GM21526 (cell line): Measurements from ENCODE around the gene GFER.
"Not testable (repeated sequence)": the region's sequence is repeated elsewhere in the genome, so short reads cannot be mapped to it uniquely, and the experiment has no call there.

Source experiments
- ATAC-seq: cut with Tn5 transposase; IDR thresholded peaks from one replicate; pipeline ENCODE4 v1.9.1; 2021; ENCODE audit warnings: moderate library complexity; ENCODE audit not compliant: unreplicated experiment, low FRiP score

The GFER gene

DNA sequence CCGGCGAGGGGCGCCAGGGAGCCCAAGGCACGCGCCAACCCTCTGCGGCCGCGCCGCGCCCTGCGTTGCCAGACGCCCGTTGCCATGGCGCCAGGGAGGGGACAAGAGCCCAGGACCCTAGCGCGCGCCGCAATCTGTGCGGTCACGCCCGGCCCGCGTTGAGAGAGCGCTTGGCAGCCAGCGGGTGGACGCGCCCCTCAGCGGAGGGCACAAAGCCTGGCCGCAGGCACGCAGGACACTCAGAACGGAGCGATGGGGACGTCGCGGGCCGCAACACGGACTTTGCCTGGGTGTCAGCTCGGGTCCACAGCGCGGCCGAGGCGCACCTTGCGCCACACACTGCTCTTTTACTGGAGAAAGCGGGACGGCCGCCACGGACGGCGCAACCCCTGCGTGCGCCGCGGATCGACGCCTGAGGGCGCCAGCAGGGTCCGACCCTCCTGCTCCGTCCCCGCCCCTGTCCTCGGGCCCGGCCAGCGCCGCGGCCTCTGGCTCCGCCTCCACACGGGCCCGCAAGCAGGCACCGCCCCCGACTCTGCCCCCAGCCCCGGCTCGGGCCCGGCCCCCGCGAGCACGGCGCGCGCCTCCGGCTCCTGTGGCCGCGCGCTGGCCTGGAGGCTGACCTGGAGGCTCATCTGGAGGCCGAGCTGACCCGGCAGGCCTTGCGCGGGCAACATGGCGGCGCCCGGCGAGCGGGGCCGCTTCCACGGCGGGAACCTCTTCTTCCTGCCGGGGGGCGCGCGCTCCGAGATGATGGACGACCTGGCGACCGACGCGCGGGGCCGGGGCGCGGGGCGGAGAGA lies at the start of gene GFER:
Gene GFER (plus strand): TSS at position 650 of the 803 bp plus-strand sequence. CDS start 26 bp downstream, at position 676.
- peak; percentile 54 for ATAC-seq

DNA sequence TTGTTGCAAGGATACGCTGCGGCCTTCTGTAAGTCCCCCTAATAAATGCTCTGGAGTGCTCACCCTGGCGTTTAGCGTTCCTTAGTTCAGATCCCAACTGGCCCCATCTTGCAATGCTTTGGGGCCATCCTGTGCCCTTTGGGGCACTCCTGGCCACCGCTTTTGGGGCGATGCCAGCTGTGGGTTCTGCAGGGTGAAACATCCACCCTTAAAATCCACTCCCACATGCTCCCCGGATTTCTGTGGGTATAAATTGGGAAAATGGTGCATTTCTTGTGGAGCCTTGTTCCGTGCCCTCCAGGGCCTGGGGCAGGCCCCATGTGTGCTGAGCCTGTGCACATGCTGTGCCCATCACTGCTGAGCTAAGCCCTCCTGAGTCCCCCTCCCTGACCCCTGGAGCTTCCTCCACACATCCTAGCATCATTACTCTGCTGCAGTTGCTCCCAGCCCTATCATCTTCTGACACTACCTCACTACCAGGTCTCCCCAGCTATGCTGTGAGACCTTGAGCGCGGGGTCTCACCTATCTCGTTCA lies 47.0 kb upstream of the GFER start:
- no peak for ATAC-seq

DNA sequence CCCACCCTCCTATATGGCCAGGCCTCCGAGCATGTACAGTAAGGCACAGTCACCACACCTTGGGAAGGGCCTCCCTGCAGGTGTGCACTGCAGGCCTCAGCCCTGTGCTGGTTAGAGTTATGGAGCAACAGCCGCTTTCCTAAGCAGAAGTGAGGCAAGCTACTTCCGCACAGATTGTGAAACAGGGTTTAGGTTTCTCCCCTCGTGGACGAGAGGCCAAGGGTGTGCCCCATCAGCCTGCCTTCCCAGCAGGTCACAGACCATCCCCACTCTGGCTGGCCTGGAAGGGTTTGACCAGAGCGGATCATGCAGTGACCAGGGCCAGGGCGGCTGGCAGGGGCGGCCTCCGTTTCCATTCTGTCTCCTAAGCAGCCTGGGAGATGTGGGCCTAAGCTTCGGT lies 45.7 kb upstream of the GFER start:
- no peak for ATAC-seq

DNA sequence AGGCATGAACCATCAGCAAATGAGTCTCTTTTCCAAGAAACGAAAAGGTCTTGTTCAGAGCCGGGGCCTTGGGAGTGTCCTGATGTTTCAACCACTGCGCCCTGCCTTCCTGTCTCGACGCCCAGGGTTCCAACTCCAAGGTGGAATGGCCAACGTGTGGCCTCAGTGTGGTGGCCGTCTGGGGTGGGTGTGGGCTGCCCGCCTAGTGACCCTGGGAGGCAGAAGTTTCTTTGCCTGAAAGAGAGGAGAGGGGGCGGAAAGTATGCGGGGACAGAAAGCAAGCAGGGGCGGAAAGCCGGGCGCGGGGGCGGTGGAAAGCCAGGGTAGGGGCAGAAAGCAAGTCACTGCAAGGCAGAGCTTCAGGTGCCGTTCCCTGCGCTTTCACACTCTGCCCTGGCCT lies 45.1 kb upstream of the GFER start:
- ATAC-seq, result no peak

DNA sequence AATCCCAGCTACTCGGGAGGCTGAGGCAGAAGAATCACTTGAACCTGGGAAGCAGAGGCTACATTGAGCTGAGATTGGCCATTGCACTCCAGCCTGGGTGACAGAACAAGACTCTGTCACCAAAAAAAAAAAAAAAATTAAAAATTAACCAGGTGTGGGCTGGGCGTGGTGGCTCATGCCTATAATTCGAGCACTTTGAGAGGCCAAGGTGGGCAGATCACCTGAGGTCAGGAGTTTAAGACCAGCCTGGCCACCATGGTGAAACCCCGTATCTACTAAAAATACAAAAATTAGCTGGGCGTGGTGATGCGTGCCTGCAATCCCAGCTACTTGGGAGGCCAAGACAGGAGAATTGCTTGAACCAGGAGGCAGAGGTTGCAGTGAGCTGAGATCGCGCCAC lies 44.2 kb upstream of the GFER start:
- not testable (repeated sequence) for ATAC-seq

DNA sequence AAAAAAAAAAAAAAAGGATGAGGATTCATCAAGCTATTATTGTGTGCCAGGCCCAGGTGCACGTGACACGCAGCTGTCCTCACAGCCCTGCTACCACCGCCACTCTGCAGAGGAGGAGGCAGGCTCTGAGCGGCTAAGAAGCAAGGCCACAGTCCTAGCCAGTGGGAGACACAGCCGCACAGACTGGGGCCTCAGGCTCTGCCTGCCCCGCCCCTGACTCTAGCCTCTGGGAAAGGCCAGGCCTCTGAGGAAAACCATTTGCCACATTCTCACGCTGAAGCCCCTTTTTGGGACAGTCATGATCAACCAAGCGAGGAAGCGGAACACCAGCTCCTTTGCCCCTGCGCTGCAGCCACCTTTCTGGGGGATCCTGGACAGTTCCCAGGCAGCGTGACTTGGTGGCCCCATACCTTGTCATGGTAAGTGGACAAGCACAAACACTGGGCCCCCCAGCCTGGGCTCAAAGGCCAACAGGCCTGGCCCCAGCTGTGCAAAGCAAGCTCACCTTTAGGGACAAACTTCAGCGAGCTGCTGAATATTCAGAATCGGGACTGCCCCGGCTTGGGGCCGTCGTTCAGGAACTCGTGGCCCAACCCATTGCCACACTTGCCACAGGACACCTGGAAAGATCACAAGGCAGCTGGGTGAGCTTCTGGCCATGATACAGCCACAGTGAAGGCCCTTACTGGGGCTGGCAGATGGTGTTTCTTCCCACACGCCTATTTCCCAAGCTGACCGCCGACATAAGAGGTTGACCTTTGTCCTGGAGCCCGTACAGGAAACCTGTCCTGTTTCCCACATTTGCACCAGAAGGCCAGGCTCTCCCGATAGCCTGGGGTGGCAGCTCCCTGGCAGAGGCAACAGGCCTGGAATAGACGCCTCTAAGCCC lies 43.5 kb upstream of the GFER start:
- ATAC-seq, result no peak

DNA sequence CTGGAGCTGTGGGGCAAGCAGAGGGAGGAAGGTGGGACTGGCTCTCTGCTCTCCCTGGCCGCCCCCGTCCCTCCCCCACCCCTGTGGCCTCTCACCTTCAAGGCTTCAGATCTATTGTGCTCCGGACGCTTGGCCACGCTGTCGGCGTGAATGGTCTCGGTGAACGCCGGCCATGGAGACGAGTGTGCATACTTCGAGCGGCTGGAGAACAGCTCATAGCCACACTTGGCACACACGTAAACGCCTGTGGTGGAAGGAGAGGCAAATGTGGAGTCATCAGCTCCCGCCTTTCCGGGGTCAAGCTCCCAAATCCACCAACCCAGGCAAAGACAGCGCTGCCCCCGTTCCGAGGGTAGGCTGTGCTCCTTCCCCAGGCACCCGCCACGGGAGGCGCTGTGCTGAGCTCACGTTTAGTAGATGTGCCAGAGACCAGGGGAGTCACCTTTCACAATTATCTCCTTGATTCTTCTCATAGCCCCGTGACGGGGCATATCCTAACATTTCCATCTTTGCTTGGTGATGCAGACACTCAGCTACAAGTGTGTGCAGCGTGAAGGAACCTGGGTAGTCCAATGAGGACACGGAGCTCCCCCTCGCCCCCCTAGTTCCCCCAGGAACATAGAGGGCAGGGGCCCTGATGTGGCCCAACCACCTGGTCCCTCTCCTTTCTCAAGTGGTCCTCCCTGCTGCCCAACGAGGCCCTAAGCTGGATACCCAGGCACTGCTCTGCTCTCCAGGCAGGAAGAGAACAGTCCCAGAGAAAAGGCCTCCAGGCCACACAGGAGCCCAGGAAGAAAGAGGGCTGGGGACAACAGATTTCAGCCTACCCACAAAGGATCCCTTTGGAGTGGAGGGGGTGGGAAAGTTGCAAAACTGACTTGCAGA lies 42.6 kb upstream of the GFER start:
- ATAC-seq, result no peak

DNA sequence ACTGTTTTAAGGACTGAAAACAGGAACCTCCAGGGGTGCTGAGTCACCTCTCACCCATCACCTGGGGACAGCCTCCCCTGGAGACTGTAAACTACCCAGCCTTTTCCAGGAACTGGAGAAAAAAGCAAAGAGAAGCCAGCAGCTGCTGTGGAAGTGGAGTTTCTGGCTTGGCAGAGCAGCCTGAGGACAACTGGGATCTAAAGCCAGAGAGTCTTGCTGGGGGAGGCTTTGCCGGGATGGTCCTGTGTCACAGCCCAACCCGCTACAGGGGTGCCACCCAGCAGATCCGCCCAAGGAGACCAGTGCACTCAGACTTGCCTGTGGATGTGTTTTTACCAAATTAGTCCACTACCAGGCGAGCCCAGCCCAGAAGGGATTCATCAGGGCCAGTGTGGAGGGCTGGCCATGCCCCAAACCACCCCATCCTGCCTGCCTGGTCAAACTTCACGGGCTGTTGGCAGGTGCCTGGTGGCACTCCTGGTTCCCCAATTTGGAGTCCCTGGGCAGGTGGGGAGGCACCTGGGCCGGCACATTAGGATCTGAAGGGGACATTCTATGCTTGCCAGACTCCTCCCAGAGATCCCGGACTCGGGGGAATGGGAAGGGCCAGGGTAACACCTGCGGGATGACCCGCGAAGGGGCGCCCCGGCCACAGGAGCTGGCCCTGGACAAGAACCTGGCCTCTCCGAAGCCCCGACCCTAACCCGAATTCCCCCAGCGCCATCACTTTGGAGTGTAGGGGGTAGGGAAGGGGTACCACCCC lies 41.8 kb upstream of the GFER start:
- no peak for ATAC-seq

DNA sequence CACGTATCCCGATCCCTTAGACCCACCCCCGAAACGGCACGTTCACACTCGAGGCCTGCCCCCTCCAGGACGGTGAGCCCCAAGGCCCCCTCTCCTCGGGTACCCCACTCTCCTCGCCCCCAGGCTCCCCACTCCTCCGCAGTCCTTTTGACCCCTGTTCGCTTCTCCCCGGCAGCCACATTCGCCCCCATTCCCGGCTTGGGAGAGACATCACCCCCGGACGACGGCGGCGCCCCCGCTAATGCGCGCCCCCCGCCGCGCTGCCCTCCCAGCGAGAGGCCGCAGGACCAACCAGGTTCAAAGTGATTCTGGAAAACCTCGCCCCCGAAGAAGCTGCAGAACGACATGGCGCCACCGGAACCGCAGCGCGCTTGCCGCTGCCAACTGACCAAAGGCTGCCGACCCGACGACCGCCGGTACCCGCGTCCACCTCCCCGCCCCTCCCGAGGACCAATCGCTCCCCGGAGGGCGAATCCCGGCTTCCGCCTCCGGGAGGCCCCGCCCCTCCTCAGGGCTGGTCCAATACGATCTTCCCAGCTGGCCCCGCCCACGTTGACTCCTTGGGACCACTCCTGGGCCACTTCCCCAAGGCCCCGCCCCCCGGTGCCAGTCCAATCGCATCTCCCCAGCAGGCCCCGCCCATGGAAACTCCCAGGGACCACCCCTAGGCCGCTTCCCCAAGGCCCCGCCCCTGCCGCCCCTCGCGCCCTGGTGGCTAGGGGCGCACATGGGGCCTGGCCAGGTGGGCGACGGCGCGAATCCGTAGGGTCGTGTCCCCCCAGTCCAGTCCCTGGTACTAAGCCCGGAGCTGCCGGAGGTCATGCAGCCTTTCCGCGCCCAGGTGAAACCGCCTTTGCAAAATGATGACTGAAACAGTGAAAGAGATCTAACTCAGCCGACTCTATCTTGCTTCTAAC lies 40.9 kb upstream of the GFER start, which contains the start of gene MSRB1:
Gene MSRB1 (minus strand): TSS at position 390 of the 917 bp plus-strand sequence. CDS start 43 bp downstream, at position 347.
- peak; percentile 88 for ATAC-seq

DNA sequence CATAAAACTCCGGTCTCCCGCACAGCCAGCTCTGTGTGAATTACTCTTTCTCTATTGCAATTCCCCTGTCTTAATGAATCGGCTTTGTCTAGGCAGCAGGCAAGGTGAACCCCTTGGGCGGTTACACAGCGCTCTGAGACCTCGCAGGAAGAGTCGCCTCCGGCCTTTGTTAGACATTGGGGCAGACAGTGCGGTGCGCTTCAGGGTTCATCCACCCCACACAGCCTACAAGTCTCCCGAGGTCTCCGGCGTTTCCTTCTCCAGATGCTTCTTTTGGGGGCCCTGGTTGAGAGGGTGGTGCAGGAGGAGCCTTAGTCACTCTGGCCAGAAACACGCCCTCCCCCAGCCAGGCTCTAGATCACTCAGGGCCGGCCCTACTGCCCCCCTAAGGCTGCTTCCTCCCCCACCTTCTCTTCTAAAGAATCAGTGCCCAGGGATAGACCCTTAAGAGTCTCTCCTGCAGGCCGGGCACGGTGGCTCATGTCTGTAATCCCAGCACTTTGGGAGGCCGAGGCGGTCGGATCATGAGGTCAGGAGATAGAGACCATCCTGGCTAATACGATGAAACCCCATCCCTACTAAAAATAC lies 39.3 kb upstream of the GFER start:
- no peak for ATAC-seq

DNA sequence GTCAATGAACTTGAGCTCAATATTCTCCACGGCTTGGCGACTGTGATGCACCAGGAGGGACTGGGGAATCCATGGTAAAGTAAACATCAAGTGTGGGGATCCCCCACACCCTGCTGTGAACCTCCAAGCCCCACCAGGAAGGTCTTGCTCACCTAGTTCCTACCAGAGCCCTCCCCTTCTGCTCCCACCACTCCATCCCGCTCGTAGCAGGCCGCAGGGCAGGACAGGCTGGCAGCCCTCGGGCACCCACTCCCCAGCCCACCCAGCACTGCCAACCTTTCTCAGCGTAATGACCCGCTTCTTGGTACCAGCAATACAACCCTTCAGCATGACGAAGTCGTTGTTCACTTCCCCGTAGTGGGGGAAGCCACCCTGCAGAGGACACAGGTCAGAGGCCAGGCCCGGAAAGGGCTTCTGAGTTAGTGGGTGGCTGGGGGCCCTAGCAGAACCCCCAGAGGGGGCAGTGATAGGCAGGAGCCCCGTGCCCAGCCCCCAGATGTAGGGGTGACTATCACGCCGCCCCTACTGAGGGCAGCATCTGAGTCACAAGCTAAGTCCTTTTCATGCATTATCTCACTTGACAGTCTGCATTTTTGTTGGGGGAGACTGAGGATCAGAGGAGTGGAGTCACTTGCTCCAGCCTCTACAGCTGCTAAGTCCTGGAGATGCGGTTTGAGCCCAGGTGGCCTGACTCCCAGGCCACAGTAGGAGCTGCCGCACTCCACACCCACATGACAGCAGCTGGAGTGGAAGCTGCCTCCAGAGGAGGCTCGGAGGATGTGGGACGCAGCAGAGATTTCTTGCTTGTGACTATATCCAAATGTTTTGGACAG lies 38.2 kb upstream of the GFER start:
- ATAC-seq, result no peak

DNA sequence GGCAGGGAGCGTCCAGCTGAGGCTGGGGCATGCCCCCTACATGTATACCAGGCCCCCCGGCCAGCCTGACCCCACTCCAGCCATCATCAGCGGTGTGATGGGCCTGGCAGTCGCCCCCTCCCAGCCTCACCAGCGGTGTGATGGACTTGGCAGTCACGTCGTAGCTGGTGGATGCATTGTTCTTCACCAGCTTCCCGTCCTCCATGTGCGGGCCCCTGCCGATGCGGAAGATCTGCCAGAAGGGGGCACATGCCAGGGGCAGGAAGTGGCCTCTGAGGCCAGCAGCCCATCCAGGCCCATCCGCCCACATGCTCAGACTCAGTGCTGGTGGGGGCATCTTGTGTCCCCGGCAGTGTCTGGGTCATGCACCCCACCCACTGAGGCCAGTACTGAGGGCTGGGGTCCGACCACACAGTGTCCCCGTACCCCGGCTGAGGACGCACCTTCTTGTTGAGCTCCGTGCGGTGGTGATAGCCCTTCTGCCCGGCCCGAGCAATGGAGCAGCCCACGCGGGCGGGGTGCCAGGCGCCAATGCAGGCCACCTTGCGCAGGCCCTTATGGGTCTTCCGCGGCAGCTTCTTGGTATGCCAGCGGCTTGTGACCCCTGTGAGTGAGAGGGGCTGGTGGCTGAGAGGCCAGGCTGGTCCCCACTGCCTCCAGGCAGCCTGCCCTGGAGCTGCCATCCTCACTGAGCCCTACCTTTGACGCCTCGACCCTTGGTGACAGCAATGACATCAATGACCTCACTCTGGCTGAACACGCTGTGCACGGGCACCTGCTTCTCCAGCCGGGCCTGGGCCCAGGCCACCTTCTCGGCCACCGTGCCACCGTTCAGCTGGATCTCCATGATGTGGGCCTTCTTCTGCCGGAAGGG lies 37.3 kb upstream of the GFER start:
- no peak for ATAC-seq

DNA sequence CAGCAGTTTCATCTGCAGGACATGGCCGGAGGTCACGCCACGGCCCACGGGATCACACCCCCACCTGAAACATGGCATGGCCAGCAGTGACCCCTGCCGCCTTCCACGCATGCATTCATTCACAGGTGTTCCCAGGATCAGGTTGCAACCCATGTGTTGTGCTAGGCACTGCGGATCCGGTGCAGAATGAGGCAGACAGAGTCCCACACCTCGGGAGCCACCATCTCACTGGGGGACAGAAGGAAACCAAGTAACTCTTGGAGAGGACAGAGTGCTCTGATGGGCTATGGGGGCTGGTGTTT lies 36.7 kb upstream of the GFER start:
- ATAC-seq, result no peak

DNA sequence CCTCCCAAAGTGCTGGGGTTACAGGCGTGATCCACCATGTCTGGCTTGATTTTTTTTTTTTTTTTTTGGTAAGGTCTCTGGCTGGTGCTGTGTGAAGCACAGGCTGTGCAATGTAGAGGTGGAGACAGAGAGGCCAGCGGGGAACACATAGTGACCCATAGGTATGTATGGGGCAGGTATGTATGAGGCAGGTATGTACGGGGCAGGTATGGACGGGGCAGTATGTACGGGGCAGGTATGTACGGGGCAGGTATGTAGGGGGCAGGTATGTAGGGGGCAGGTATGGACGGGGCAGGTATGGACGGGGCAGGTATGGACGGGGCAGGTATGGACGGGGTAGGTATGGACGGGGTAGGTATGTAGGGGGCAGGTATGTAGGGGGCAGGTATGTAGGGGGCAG lies 34.5 kb upstream of the GFER start:
- no peak for ATAC-seq

DNA sequence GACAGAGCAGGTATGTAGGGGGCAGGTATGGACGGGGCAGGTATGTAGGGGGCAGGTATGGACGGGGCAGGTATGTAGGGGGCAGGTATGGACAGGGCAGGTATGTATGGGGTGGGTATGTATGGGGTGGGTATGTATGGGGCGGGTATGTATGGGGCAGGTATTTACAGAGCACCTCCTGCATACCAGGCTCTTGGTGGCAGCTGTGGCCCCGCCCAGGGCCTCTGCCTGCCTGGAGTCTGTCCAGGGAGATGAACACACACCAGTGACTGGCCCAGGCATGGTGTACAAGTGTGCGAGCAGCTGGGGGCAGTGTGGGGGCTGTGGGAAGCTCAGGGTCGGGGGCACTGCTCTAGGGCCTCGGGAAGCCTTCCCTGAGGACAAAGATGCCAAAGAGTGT lies 33.9 kb upstream of the GFER start:
- ATAC-seq, result no peak

DNA sequence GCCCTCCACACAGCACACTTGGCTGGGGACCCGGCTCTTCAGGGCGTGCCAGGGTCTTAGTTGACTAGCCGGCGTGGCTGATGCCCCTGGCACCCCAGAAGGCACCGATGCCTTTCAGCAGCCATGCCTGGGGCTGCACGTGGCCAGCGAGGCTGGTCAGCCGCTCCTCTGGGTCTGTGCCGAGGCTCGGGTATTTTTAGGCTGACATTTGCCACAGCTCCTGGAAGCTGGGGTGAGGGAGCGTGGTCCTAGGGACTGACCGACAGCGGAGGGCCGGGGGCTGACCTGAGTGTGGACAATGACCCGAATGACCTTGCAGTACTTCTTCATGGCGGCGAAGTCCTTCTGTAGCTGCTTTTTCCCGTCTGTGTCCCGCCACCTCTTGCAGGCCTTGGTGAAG lies 33.4 kb upstream of the GFER start:
- no peak for ATAC-seq

DNA sequence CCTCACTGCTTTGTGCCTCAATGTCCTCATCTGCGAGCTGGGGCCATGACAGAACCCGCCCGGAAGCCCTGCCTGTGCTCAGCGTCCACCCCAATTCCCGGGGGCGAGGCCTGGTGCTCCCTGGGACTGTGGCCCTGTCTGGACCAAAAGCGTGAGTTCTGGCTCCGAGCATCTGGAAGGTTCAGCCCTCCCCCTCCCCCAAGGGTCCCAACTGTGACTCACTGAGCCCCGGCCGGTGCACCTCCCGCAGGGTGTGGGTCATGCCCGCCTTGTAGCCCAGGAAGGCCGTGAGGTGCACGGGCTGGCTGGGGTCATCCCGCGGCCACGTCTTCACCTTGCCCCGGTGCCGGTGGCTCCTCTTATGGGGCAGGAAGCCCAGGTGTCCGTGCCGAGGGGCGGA lies 30.3 kb upstream of the GFER start:
- no peak for ATAC-seq
